SK-N-SH (cell line): ENCODE results near the gene NBEA.

ENCODE experiments used
- FOXJ3 ChIP-seq: sonication (generic); formaldehyde crosslinking; IDR thresholded peaks from 2 replicates; pipeline ENCODE4 v1.5.1; 2020; ENCODE audit warnings: mild to moderate bottlenecking, missing genetic modification reagents
- REST ChIP-seq: IDR thresholded peaks from 2 replicates; pipeline ENCODE4 v1.6.1; 2012; ENCODE audit warnings: mild to moderate bottlenecking, low read depth, low read length, moderate library complexity
- SMC3 ChIP-seq: IDR thresholded peaks from 2 replicates; pipeline ENCODE4 v1.6.1; 2012; ENCODE audit warnings: low read depth, low read length, improper control_type of control experiment
- TF ChIP-seq, protein P1 (sequence below): fragments of 200-600 bp; sonication (generic); IDR thresholded peaks from 2 replicates; pipeline ENCODE4 v1.6.1; 2017; ENCODE audit warnings: antibody characterized with exemption, mild to moderate bottlenecking, moderate library complexity
- TF ChIP-seq, protein P2 (sequence below): IDR thresholded peaks from 2 replicates; pipeline ENCODE4 v1.4.0; 2012; ENCODE audit warnings: low read depth

- TF ChIP-seq, protein P1, sequence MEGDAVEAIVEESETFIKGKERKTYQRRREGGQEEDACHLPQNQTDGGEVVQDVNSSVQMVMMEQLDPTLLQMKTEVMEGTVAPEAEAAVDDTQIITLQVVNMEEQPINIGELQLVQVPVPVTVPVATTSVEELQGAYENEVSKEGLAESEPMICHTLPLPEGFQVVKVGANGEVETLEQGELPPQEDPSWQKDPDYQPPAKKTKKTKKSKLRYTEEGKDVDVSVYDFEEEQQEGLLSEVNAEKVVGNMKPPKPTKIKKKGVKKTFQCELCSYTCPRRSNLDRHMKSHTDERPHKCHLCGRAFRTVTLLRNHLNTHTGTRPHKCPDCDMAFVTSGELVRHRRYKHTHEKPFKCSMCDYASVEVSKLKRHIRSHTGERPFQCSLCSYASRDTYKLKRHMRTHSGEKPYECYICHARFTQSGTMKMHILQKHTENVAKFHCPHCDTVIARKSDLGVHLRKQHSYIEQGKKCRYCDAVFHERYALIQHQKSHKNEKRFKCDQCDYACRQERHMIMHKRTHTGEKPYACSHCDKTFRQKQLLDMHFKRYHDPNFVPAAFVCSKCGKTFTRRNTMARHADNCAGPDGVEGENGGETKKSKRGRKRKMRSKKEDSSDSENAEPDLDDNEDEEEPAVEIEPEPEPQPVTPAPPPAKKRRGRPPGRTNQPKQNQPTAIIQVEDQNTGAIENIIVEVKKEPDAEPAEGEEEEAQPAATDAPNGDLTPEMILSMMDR = no peak
- no peak for TF ChIP-seq REST
- TF ChIP-seq FOXJ3 (CRISPR knock-in tag) = no peak
- TF ChIP-seq, protein P2, sequence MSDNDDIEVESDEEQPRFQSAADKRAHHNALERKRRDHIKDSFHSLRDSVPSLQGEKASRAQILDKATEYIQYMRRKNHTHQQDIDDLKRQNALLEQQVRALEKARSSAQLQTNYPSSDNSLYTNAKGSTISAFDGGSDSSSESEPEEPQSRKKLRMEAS = no peak
- no peak for TF ChIP-seq SMC3
Observed at GRCh38 chr13:35498231-35498630, 556.2 kb downstream of the NBEA start.
